ENCODE data around the gene LEF1. TPM values are rescaled to one million over a fixed set of nuclear protein-coding genes. Genes with fewer than 3 reads are reported as not detected.

LEF1 gene
- total and polyA plus RNA-seq, 9 of the 15 experiments (the other 6 are each of a cell fraction or from before 2014, with no cell fraction given): 15.1 to 81.1 (median 29.7) TPM

GRCh38 chr4:108129196-108129595 is 39.5 kb downstream of the LEF1 start:
- H3K4me1 ChIP-seq (replicated peaks in 1 of 2; ENCODE audit: control insufficient read depth in 2 of 2, insufficient read depth in 2 of 2, low read length in 2 of 2): no peaks in the 10 kb centered on the region
- no peak for DNase-seq (ENCODE audit: extremely low read depth in 1 of 4, low spot score in 3 of 4)
- no peak for ATAC-seq
- intact Hi-C loops (cut with micrococcal nuclease): no loop called here
- no peaks in the 10 kb centered on the region for H4K20me1 ChIP-seq (replicated peaks; ENCODE audit: control insufficient read depth, insufficient read depth, low read length)
- no peaks in the 10 kb centered on the region for H3K27me3 ChIP-seq (ENCODE audit: control insufficient read depth in 2 of 2, insufficient read depth in 2 of 2, low read length in 2 of 2)
- no peak for FAIRE-seq
- in situ Hi-C loops (cut with MboI): no loop called here
- POLR2A ChIA-PET: no interaction called here
- H3K9me1 ChIP-seq (ENCODE audit: control insufficient read depth, insufficient read depth, low read length): no peaks in the 10 kb centered on the region
- H3K9me3 ChIP-seq (replicated peaks; ENCODE audit: control insufficient read depth, insufficient read depth, low read depth, low read length): no peaks in the 10 kb centered on the region
- TF ChIP-seq ARNT (IDR thresholded peaks at IDR 0.05) (no peak), ZNF668 (CRISPR knock-in tag; IDR thresholded peaks at IDR 0.05) (no peak), HMBOX1 (IDR thresholded peaks at IDR 0.05) (no peak), TRIM25 (IDR thresholded peaks at IDR 0.05; ENCODE audit: borderline replicate concordance) (no peak), ZBTB8A (IDR thresholded peaks at IDR 0.05; ENCODE audit: partially characterized antibody) (no peak), ZNF24 (IDR thresholded peaks at IDR 0.05) (no peak), ZNF146 (CRISPR knock-in tag; IDR thresholded peaks at IDR 0.05; ENCODE audit: unreplicated experiment) (no peak), ELK1 (CRISPR knock-in tag; IDR thresholded peaks at IDR 0.05) (no peak), MCM3 (IDR thresholded peaks at IDR 0.05) (no peak), PML (IDR thresholded peaks at IDR 0.05; ENCODE audit: low read length) (no peak)
- no peak overlapping the region for H3K9ac ChIP-seq (ENCODE audit: insufficient read depth in 1 of 2, low read depth in 2 of 2, low read length in 2 of 2)
- no peak overlapping the region for H3K4me3 ChIP-seq
- H3K4me2 ChIP-seq (ENCODE audit: insufficient read depth, low read length): no peak overlapping the region
- no peaks in the 10 kb centered on the region for H3K36me3 ChIP-seq (ENCODE audit: control insufficient read depth, insufficient read depth, low read length)
- CTCF ChIA-PET (ENCODE audit: low intra/inter-chr PET ratio): no interaction called here
- no TSS peak for BruUV-seq (replicated peaks)
- no peaks in the 10 kb centered on the region for H3K79me2 ChIP-seq (ENCODE audit: control insufficient read depth, insufficient read depth, low read length)
- no peak overlapping the region for H3K27ac ChIP-seq (ENCODE audit: extremely low read depth, low read depth, low read length)
- H2AFZ ChIP-seq (ENCODE audit: low read depth, low read length): no peak overlapping the region

Measured in K562 (cell line).